ENCODE measurements around the gene DERL3.

DNA sequence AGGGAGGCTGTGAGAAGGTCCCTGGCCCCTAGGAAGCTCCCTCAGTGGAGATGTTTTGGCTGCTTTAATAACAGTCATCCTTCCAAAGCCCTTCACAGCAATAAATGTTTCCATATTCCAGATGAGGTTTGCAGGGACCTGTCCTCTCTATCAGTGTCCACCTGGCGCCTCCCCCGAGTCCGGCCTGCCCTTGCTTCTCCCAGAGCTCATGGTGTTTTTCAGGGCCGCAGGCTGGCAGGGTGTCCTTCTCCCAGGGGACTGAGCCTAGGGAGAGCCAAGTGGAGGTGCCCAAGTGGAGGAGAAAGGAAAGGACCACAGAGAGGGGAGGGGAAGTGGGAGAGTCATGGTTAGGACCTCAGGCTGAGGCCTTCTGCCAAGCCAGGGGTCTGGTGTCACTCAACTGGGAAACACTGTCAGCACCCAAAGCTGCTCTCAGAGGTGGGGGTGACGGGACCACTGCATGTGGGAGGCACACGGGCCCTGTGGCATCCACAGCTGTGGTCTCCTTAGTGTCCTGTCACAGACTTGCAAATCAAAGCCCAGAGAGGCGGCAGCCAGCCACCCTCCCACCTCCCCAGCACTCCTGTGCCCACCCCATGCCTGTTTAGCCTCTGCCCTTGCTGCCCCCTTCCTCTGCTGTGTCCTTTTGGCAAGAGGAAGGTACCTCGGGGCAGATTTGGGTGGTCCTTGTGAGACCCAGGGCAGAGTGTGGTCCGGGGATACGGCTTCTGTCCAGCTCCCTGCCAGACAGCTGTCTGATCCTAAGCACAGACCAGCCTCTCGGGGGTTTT lies 6.4 kb downstream of the DERL3 start:
- TF ChIP-seq NR2C2 (CRISPR knock-in tag; IDR thresholded peaks at IDR 0.05) (no peak), ESRRA (CRISPR knock-in tag; IDR thresholded peaks at IDR 0.05; ENCODE audit: borderline replicate concordance) (no peak), RELA (CRISPR knock-in tag; IDR thresholded peaks at IDR 0.05; ENCODE audit: borderline replicate concordance) (no peak)

All from WTC11 (cell line).